HAP-1 (cell line): ENCODE measurements around the gene ZNF705A.
"Not testable (repeated sequence)": the region's sequence is repeated elsewhere in the genome, so short reads cannot be mapped to it uniquely, and the experiment has no call there.

Source experiments
- DNase-seq, 2 experiments: peaks; one replicate each; pipeline ENCODE4 v3.0.0-alpha.2; 2016 to 2020; ENCODE audit warnings: low spot score in 2 of 2
- H3K27me3 ChIP-seq: fragments of 250-450 bp; sonication (Bioruptor Pico); 2 replicates; pipeline ENCODE4 v1.5.1; 2020; ENCODE audit warnings: low read depth, mild to moderate bottlenecking, moderate library complexity
- H3K36me3 ChIP-seq: fragments of 250-450 bp; sonication (Bioruptor Pico); replicated peaks from 2 replicates; pipeline ENCODE4 v1.5.1; 2020; ENCODE audit warnings: mild to moderate bottlenecking
- H3K4me1 ChIP-seq: fragments of 250-450 bp; sonication (Bioruptor Pico); 2 replicates; pipeline ENCODE4 v1.5.1; 2020; ENCODE audit warnings: mild to moderate bottlenecking
- H3K4me3 ChIP-seq: fragments of 250-450 bp; sonication (Bioruptor Pico); 2 replicates; pipeline ENCODE4 v1.5.1; 2020; ENCODE audit warnings: mild to moderate bottlenecking, moderate library complexity
- H3K9me3 ChIP-seq: fragments of 250-450 bp; sonication (Bioruptor Pico); 2 replicates; pipeline ENCODE4 v1.5.1; 2020; ENCODE audit warnings: mild to moderate bottlenecking, moderate library complexity
- in situ Hi-C: fragments of 300-500 bp; cut with MboI; formaldehyde crosslinking; loops from 3 replicates; pipeline ENCODE4 v1.14.3; 2020; ENCODE audit warnings: low sequenced_read_pairs, inconsistent platforms, mixed read lengths

ZNF705A gene

DNA sequence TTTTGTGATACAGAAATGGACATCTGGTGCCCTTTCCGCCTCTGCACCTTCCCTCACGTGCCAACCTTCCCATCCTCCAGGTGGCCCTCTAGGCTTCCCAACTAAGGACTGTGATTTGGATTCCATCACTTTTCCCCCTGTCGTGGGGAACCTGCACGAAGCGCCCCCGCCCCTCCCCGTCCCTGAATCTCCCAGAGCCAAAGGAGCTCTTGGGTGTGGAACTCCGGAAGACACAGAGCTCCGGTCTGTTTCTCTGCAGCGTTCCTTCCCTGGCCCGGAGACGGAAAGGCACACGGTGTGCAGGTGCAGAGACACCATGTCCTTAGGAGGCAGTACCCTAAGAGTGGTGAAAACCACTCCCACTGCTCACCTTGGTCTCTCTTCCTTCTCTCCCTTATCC, 66.8 kb downstream of the ZNF705A start:
- H3K4me3 ChIP-seq, H3K9me3 ChIP-seq, in situ Hi-C loops, H3K4me1 ChIP-seq, H3K27me3 ChIP-seq, DNase-seq, H3K36me3 ChIP-seq: not testable (repeated sequence)

DNA sequence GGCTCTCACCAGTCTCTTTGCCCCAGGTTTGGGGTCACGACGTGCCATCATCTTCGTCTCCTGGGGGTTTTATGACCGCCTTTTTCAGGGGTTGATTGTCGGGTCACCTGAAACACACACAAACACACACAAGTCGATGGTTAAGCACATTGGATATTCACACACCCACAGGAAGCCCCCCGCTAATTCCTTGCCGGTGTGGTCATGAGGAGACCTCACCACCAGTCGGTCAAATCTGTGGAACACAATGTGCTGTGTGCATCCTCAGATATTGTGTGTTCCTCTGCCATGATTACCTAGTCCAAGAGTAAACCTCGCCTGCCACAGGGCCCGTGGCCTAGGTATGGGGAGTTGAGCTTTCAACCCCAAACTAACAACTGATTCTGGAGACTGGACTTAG, 68.0 kb downstream of the ZNF705A start:
- in situ Hi-C loops, H3K9me3 ChIP-seq, H3K4me1 ChIP-seq, DNase-seq, H3K27me3 ChIP-seq, H3K36me3 ChIP-seq, H3K4me3 ChIP-seq: not testable (repeated sequence)

DNA sequence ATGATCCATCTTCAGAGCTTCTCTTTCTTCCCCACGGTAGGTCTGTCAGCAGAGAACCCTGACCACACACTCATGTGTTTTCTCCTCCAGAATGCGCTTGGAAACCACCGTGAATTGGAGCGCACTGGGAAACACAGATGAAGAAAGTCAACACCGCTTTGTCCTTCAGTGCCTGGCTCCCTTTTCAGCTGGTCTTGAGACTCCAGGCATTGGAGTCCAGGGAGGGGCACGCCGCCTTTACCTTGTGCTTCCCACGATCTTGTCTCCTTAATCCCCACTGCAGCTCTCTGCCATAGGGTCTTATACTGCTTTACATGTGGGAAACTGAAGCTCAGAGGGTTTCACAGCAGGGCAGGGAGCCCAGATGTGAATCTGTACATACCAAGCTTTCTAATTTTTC, 69.5 kb downstream of the ZNF705A start:
- DNase-seq: no peak
- H3K27me3 ChIP-seq: no peaks in the 10 kb centered on the region
- H3K4me1 ChIP-seq: no peaks in the 10 kb centered on the region; the same call in 1 of the 2 replicates
- H3K4me3 ChIP-seq: no peak overlapping the region
- H3K9me3 ChIP-seq: no peaks in the 10 kb centered on the region
- no peaks in the 10 kb centered on the region for H3K36me3 ChIP-seq
- in situ Hi-C loops: no loop called here

DNA sequence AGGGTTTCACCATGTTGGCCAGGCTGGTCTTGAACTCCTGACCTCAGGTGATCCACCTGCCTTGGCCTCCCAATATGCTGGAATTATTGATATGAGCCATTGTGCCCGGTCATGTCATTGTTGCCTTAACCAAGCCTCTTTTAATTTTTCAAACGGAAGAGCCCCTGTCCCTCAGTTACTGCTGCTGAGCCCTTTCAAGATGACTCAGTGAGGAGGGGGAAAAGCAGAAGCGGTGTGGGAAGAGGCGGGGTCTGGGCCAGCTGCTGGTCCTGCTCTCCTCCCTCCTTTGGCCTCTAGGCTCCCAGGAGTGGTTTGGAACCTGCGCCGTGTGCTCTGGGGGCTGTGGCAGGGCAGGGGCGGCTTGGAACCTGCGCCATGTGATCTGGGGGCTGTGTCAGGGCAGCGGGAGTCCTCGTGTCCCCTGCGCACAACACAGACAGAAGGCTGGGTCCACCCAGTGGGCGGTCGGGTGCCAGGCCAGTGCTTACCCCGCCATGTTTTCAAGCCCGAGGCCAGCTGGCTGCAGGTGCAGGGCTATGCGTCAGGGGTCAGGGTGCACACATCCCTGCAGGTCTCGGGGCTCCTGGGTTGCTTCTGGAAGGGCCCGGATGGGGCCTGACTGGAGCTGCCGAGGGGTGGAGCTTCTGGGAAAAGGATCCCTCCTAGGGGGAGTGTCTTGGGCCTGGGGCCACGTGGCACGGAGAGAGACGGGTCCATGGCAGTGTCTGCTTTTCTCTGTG, 70.3 kb downstream of the ZNF705A start, which contains the start of gene FAM90A1:
FAM90A1 (minus strand) TSS at position 627 of the 740 bp plus-strand sequence. CDS start 2,786 bp downstream, outside the sequence.
- DNase-seq: peak; percentile 15 to 78
- H3K36me3 ChIP-seq, H3K9me3 ChIP-seq, in situ Hi-C loops, H3K27me3 ChIP-seq, H3K4me1 ChIP-seq: not testable (repeated sequence)
- peak within 1 kb of the TSS; percentile 43 for H3K4me3 ChIP-seq

DNA sequence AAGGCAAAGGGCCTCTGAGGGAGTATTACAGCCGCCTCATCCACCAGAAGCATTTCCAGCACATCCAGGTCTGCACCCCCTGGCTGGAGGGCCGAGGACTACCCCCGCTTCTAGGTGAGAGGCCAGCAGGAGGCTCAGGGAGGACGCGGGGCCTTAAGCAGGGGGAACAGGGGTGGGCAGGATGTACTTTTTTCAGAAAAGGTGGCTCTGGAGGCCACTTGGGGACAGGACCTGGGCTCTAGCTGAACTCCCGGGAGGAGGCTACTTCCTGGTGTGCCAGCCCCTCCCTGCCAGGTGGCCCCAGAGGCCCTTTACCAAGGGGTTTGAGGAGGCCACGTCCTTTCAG, 70.9 kb downstream of the ZNF705A start:
- peak overlapping the region; percentile 43 for H3K4me3 ChIP-seq
- H3K27me3 ChIP-seq, H3K4me1 ChIP-seq, H3K36me3 ChIP-seq, DNase-seq, H3K9me3 ChIP-seq, in situ Hi-C loops: not testable (repeated sequence)

DNA sequence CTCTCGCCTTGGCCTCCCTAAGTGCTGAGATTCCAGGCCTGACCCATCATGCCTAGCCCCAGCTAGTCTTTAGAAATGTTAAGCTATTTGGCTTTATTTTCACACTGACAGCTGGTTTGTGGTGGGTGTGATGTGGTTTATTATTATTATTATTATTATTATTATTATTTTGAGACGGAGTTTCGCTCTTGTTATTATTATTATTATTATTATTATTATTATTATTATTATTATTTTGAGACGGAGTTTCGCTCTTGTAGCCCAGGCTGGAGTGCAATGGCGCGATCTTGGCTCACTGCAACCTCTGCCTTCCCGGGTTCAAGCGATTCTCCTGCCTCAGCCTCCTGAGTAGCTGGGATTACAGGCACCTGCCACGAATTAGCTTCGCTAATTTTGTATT, 71.8 kb downstream of the ZNF705A start:
- peak overlapping the region; percentile 43 for H3K4me3 ChIP-seq
- H3K4me1 ChIP-seq, H3K27me3 ChIP-seq, H3K9me3 ChIP-seq, H3K36me3 ChIP-seq, in situ Hi-C loops, DNase-seq: not testable (repeated sequence)

DNA sequence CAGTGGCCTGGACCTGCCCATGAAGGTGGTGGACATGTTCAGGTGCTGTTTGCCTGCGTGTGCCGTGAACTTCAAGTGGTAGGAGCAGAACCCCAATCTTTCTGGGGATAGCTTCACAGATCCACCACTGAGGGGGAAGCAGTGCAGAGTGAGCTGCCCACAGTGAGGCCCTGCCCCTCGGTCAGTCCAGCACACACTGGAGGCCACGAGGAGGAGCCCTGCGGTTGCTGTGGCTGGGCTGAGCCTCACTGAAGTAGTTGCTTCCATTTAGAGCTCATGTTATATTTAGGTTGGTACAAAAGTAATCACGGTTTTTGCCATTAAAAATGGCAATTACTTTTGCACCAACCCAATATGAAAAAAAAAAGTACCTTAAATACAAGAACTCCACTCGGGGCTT, 72.7 kb downstream of the ZNF705A start:
- H3K4me3 ChIP-seq, H3K27me3 ChIP-seq, H3K4me1 ChIP-seq, H3K36me3 ChIP-seq, in situ Hi-C loops, DNase-seq, H3K9me3 ChIP-seq: not testable (repeated sequence)
